HFF-Myc (cell line): Measurements from ENCODE around the gene PCDH1.

Source experiments
- DNase-seq: peaks from one replicate; pipeline ENCODE4 v3.0.0-alpha.2; 2011; ENCODE audit warnings: low read depth; ENCODE audit errors: extremely low read depth
- H3K4me3 ChIP-seq: replicated peaks from 2 replicates; pipeline ENCODE4 v1.5.1; 2011; ENCODE audit warnings: low read depth, mild to moderate bottlenecking, control low read depth, low read length
- TF ChIP-seq, protein P1 (sequence below): IDR thresholded peaks from 2 replicates; pipeline ENCODE4 v1.5.1; 2012; ENCODE audit warnings: mild to moderate bottlenecking, low read depth, low read length, control low read depth; ENCODE audit errors: missing control alignments

The PCDH1 gene

DNA sequence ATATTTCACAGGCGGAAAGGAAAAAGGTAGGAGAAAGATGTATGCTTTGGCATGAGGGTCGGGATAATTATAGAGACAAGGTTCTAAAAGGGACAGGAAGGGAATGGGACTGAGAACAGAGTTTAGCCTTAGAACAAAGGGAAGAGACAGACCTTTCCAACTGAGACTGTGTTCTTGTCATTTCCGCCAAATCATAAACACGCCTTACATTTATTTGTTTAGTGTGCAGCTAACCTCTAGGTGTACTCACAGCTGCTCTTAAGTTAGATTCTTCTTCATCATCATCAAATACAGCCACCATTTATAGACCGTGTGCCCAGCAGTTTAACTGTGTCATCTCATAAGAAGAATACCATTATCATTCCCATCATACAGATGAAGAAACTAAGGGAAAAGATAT lies 39.5 kb upstream of the PCDH1 start:
- TF ChIP-seq, protein P1, sequence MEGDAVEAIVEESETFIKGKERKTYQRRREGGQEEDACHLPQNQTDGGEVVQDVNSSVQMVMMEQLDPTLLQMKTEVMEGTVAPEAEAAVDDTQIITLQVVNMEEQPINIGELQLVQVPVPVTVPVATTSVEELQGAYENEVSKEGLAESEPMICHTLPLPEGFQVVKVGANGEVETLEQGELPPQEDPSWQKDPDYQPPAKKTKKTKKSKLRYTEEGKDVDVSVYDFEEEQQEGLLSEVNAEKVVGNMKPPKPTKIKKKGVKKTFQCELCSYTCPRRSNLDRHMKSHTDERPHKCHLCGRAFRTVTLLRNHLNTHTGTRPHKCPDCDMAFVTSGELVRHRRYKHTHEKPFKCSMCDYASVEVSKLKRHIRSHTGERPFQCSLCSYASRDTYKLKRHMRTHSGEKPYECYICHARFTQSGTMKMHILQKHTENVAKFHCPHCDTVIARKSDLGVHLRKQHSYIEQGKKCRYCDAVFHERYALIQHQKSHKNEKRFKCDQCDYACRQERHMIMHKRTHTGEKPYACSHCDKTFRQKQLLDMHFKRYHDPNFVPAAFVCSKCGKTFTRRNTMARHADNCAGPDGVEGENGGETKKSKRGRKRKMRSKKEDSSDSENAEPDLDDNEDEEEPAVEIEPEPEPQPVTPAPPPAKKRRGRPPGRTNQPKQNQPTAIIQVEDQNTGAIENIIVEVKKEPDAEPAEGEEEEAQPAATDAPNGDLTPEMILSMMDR: no peak
- no peak overlapping the region for H3K4me3 ChIP-seq
- no peak for DNase-seq

DNA sequence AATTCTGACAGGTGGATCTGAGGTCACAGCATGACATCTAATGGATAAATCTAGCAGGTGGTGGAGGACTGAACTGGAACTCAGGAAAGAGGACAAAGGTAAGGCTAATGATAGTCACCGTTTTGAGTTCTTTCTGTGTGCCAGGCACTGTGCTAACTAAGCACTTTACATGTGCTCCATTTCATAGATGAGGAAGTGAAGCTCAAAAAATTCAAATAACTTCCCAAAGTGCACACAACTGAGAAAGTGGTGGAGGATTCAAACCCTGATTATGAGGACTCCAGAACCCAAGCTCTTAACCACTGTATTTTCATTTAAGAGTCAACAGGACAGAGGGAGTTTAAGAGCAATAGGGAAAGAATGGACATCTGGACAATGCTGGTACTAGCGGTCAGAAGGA lies 38.3 kb upstream of the PCDH1 start:
- no peak for DNase-seq
- H3K4me3 ChIP-seq: no peak overlapping the region
- TF ChIP-seq, protein P1: no peak

DNA sequence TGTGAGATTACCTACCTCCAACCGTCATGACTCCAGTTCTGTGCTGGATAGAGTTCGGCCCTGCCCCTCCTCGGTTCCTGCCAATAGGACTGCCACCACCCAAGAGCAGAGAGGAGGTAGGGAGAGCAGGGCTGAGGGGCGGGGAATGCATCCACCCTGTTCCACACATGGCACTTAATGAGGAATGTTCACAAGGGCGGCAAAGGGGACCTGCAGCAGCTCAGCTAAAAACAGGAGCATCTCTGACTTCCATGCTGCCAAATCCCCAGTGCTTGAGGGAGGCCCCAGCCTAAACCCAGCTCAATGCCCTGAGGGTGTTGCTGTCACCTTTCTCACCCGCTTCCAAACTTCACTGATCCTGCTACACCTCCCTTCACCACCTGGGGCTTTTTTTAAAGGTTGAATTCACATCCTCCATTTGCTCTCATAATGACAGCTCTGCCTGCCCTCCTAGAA lies 37.7 kb upstream of the PCDH1 start:
- no peak for DNase-seq
- H3K4me3 ChIP-seq: no peak overlapping the region
- TF ChIP-seq, protein P1: no peak

DNA sequence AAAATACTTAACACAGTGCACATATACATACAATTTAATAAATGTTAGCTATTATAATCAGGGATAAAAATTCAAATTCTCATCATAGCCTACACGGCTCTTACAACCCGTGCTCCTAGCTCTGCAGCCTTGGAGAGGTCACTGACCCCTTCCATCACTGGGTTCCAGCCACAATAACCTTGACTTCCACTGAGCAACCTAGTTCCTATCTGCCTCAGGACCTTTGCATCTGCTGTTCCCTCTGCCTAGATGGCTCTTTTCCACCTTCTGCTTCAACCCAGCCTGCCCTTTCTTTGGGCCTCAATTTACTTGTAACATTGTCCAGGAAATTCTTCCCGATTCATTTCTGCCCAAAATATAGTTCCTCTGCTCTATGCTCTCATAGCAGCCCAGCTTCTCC lies 36.6 kb upstream of the PCDH1 start:
- no peak overlapping the region for H3K4me3 ChIP-seq

DNA sequence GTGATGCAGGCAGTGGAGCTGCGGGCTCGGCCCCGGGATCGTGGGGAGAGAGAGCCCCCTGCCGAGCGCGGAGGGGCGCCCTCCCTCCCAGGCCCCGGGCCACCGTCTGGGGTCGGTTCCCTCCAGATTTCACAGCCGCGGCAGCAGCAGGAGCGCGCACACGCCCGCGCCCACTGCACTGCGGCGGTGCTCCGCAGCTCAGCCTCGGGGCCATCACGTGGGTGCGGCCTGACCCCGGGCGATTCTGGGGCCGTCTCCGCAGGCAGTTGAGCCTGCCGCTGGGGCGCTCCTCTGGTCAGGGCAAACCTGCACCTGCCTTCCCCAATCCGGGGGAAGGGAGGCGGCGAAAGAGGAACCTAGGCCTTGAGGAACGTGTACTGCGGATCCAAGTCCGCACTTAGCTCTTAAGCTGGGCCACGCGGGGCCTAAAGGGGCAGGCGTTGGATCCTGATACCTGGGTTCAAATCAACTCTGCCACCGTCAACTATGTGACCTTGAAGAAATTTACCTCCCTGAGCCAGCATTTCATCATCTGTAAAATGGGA lies 36.1 kb upstream of the PCDH1 start:
- TF ChIP-seq, protein P1: peak; percentile 32
- DNase-seq: no peak
- H3K4me3 ChIP-seq: peak overlapping the region; percentile 21

More for the DNA sequence above, 36.6 kb upstream of the PCDH1 start:
- no peak for DNase-seq
- TF ChIP-seq, protein P1: no peak

DNA sequence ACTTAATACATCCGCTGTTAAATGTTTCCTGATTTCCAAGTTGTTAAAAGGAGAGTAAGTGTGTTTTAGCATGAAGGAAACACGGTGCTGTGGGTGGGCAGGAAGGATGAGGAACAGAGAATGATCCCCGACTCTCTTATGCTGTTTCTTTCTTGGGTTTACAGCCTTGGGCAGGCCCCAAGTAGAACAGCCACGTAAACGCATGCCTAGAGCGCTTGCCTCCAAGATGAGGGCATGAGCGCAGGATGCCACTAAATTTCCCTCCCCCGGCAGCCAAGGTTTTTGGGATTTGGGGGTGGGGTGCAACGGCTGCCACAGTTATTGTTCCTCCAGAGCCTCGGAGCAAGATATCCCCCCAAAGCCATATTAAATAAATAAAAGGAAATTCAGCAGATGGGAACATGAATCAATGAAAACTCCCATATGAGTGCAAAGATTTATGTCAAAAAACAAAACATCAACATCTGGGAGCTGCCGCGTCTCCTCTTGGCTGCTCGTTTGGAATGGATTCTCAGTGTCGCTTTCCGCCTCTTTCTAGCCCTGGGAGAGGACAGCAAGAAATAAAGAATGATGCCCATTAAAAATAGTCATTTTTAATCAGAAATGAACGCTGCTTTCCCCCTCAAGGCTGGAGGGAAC lies 35.5 kb upstream of the PCDH1 start:
- TF ChIP-seq, protein P1: no peak
- H3K4me3 ChIP-seq: peak overlapping the region; percentile 21
- no peak for DNase-seq
